Stomach smooth muscle (tissue), 2 donors: ENCODE measurements around the gene ERC2.

Experiments used
- H3K27ac ChIP-seq: one replicate; pipeline ENCODE4 v1.7.0; 2013; ENCODE audit warnings: mild to moderate bottlenecking, low read length, inconsistent platforms
- H3K27me3 ChIP-seq, 2 donors: one replicate each; pipeline ENCODE4 v1.7.0; 2013; ENCODE audit warnings: low read length in 2 of 2; ENCODE audit not compliant: insufficient read depth in 2 of 2, control insufficient read depth in 1 of 2
- H3K36me3 ChIP-seq, 2 donors: one replicate each; pipeline ENCODE4 v1.7.0; 2013; ENCODE audit warnings: low read length in 2 of 2; ENCODE audit not compliant: control insufficient read depth in 2 of 2, insufficient read depth in 2 of 2
- H3K4me1 ChIP-seq: one replicate; pipeline ENCODE4 v1.7.0; 2013; ENCODE audit warnings: low read length; ENCODE audit not compliant: control insufficient read depth, insufficient read depth
- H3K4me3 ChIP-seq, 2 donors: one replicate each; pipeline ENCODE4 v1.7.0; 2013; ENCODE audit warnings: low read length in 2 of 2
- H3K9ac ChIP-seq, 2 donors: one replicate each; pipeline ENCODE4 v1.7.0; 2013; ENCODE audit warnings: low read length in 2 of 2, mild to moderate bottlenecking in 1 of 2
- H3K9me3 ChIP-seq, 2 donors: one replicate each; pipeline ENCODE4 v1.7.0; 2013; ENCODE audit warnings: low read length in 2 of 2; ENCODE audit not compliant: control insufficient read depth in 2 of 2
- donor health status: healthy.
- donor health status: Pancreatic carcinoma.

ERC2 gene

GRCh38 chr3:56471771-56472170 is 3.5 kb upstream of the ERC2 start:
- H3K4me1 ChIP-seq = peaks cover 10% of the 10 kb centered on the region
- H3K4me3 ChIP-seq = no peak overlapping the region
- no peak overlapping the region for H3K9ac ChIP-seq
- no peak overlapping the region for H3K27ac ChIP-seq
- peaks cover 9 to 14% of the 10 kb centered on the region in 2 donors for H3K27me3 ChIP-seq
- H3K36me3 ChIP-seq = no peaks in the 10 kb centered on the region
- no peaks in the 10 kb centered on the region for H3K9me3 ChIP-seq

DNA sequence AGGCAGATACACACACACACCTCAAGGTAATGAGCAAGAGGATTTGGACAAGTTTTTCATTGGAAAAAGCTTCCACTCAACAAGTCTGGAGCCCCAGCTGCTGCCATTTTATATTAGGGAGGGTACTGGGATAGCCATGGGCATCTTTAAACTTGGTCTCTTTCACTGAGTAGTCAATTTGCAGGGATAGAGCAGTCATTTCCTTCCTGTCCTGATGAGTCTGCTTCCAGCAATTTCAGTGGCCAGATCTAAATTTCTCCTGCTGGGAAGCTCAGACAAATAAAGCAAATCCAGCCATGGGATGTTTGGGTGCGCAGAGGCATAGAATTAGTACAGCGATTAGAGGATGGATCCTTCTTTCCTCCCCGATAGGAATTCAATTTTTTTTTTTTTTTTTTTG is 874 bp upstream of the ERC2 start:
- Histone ChIP-seq H3K9me3 (no peaks in the 10 kb centered on the region), H3K27ac (no peak overlapping the region), H3K27me3 (peaks cover 11 to 25% of the 10 kb centered on the region in 2 donors), H3K4me3 (no peak overlapping the region), H3K4me1 (peaks cover 10% of the 10 kb centered on the region), H3K36me3 (no peaks in the 10 kb centered on the region), H3K9ac (no peak overlapping the region)

DNA sequence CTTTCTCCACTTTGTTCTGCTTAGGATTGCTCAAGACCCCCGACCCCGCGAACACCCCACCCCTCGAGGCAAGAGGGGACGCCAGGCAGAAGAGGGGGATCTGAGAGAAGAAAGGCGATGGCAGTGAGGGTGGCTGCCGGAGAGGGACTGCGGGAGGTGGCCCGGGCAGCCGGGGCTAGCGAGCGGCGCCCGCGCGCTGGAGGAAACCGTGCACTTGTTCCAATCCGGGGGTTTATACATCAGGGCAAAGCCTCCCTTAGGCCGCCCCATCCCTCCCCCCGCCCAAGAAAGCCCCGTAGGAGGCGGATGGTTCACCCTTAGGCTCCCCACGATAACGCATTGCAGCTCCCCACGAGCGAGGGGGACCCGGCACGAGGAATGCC is 475 bp downstream of the ERC2 start:
- Histone ChIP-seq H3K27me3 (peaks cover 11 to 20% of the 10 kb centered on the region in 2 donors), H3K4me3 (peak overlapping the region; percentile 38 to 61), H3K4me1 (peaks cover 10% of the 10 kb centered on the region), H3K9me3 (no peaks in the 10 kb centered on the region), H3K27ac (no peak overlapping the region), H3K9ac (no peak overlapping the region), H3K36me3 (no peaks in the 10 kb centered on the region)

DNA sequence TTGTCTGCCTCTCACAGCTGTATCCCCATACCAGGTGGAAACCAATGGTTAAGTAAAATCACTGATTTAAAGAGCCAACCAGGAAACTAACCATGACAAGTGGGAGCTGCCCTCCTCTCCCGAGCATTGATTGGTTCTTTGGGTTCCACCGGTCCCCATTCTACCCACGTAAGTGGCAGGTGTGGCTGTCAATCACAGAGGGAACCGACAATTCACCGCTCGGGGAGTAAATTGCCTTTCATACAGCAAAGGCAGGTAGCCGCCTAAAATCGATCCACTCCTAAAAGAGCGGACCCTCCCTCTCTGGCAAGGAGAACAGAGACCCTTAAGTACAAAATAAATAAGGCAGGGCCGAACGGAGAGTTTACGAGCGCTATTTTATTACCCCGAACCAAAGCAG is 1.2 kb downstream of the ERC2 start:
- no peaks in the 10 kb centered on the region for H3K36me3 ChIP-seq
- H3K9me3 ChIP-seq = no peaks in the 10 kb centered on the region
- peak overlapping the region in 1 of 2 donors; percentile 61 for H3K4me3 ChIP-seq
- H3K4me1 ChIP-seq = peaks cover 10% of the 10 kb centered on the region
- no peak overlapping the region for H3K9ac ChIP-seq
- H3K27ac ChIP-seq = no peak overlapping the region
- peaks cover 14 to 20% of the 10 kb centered on the region in 2 donors for H3K27me3 ChIP-seq

DNA sequence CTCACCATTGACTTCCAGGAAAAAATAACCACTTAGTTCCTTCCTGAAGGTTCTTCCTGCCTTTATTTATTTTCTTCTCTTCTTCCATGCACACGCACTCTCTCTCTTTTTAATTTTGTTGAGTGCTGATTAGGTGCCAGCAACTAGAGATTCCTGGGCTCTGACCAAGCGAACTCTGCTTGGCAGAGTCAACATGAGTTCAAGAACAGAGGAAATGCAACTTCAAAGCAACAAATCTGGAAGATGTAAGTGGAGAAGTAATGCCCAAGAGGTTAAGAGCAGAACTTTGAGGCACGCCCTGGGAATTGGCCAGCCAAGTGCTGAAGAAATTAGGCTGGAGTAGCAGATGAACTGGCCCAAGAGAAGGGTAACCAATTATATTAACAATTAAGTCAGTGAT is 8.5 kb downstream of the ERC2 start:
- H3K9me3 ChIP-seq = no peaks in the 10 kb centered on the region
- H3K9ac ChIP-seq = no peak overlapping the region
- H3K27me3 ChIP-seq = peaks cover 0 to 4% of the 10 kb centered on the region in 2 donors
- H3K4me1 ChIP-seq = no peaks in the 10 kb centered on the region
- no peak overlapping the region for H3K27ac ChIP-seq
- no peak overlapping the region for H3K4me3 ChIP-seq
- H3K36me3 ChIP-seq = no peaks in the 10 kb centered on the region

- Histone ChIP-seq H3K4me3 (no peak overlapping the region), H3K36me3 (no peaks in the 10 kb centered on the region), H3K9ac (no peak overlapping the region)
Observed at GRCh38 chr3:56459104-56459496, 9.2 kb downstream of the ERC2 start.

DNA sequence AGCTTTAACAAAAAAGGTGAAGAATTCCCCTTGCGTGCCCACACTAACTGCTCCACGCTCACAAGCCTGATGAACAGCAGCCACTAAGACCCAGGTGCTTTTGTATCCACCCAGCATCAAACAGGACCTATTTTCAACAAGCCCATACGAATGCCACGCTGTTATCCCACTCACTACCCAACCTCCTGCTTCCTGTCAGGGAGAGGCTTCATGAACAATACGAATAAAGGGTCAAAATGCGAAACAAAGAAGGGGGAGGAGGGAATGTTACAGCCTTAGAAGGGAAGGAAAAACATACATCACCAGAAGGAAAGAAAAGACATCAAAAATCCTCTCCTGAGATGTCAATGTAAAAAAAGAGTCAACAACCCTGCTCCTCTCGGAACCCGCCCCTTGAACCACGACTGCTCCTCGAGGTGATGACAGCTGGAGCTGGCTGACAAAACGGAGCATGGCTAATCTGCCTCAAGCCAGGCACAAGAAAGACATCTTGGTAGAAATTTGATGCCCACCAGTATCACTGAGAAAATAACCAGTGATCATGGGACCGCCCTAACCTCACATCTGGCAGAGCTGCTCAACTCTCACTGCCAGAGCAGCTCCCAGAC is 9.7 kb downstream of the ERC2 start:
- Histone ChIP-seq H3K9ac (no peak overlapping the region), H3K4me3 (no peak overlapping the region), H3K36me3 (no peaks in the 10 kb centered on the region), H3K9me3 (no peaks in the 10 kb centered on the region), H3K4me1 (no peaks in the 10 kb centered on the region), H3K27me3 (peaks cover 0 to 4% of the 10 kb centered on the region in 2 donors), H3K27ac (no peak overlapping the region)

More at GRCh38 chr3:56459104-56459496, 9.2 kb downstream of the ERC2 start:
- Histone ChIP-seq H3K27ac (no peak overlapping the region), H3K4me1 (no peaks in the 10 kb centered on the region), H3K9me3 (no peaks in the 10 kb centered on the region), H3K27me3 (peaks cover 0 to 4% of the 10 kb centered on the region in 2 donors)

GRCh38 chr3:56456117-56456516 is 12.2 kb downstream of the ERC2 start:
- no peak overlapping the region for H3K27ac ChIP-seq
- no peaks in the 10 kb centered on the region for H3K36me3 ChIP-seq

DNA sequence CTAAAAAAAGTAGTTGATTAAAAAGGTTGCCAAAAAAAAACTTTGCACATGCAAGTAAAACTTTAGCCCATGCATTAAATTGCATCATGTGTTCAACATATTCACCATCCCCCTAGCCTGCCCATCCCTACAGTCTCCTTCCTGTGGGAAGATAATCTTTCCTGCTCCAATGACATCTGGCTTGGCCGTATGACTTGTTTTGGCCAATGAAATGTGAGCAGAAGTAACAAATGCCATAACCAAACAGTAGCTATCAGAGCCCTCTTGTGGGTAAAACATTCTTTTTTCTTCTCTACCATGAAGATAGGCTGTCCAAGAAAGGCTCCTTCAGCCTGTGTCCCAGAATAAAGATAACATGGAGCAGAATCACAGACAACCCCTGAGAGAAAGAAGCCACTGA is 15.3 kb downstream of the ERC2 start:
- Histone ChIP-seq H3K36me3 (no peaks in the 10 kb centered on the region), H3K9ac (no peak overlapping the region), H3K4me1 (no peaks in the 10 kb centered on the region), H3K4me3 (no peak overlapping the region), H3K27ac (no peak overlapping the region), H3K27me3 (peaks cover 0 to 4% of the 10 kb centered on the region in 2 donors), H3K9me3 (no peaks in the 10 kb centered on the region)

More at GRCh38 chr3:56456117-56456516, 12.2 kb downstream of the ERC2 start:
- no peak overlapping the region for H3K4me3 ChIP-seq
- no peaks in the 10 kb centered on the region for H3K9me3 ChIP-seq
- H3K4me1 ChIP-seq = no peaks in the 10 kb centered on the region
- peaks cover 0 to 2% of the 10 kb centered on the region in 2 donors for H3K27me3 ChIP-seq
- H3K9ac ChIP-seq = no peak overlapping the region

DNA sequence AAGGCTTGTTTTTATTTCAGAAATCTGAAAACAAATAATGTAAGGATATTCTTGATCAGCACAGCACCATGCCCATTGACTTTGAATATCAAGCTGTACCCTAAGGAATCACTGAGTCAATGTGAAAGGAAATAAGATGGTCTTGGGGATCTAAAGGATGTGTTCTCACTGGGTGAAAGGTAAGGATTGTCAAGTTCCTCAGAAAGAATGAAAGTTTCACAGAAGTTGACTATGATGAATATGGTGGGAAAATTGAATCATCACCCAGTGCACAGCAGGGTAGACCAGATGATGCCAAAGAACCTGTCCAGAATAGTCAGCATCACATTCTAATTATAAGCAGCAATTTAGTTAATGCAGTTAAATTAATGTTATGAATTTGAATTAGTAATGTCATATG is 16.2 kb downstream of the ERC2 start:
- H3K27ac ChIP-seq = no peak overlapping the region
- no peak overlapping the region for H3K4me3 ChIP-seq
- no peak overlapping the region for H3K9ac ChIP-seq

DNA sequence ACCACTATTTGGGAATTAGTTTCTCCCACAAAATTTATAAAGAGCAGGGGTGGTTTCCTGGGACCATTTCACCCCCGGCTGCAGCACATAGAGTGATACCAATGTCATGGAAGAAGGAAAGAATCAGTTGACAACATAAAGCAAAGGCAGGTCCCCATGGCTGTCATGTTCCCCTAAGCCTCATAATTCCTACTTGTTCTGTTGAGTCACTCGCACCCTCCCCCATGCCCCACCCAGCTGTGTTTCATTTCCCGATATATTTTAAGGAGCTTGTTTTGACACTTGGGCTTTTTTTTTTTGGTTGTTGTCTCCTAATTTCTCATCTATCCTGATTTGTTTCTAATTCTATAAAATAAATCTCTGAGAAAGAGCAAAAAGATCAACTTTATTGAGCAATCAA is 24.9 kb downstream of the ERC2 start:
- no peaks in the 10 kb centered on the region for H3K4me1 ChIP-seq
- H3K27me3 ChIP-seq = peaks cover 0 to under 1% of the 10 kb centered on the region in 2 donors
- no peaks in the 10 kb centered on the region for H3K36me3 ChIP-seq
- H3K4me3 ChIP-seq = no peak overlapping the region
- H3K27ac ChIP-seq = no peak overlapping the region
- no peaks in the 10 kb centered on the region for H3K9me3 ChIP-seq
- H3K9ac ChIP-seq = no peak overlapping the region

More for the DNA sequence above, 16.2 kb downstream of the ERC2 start:
- no peaks in the 10 kb centered on the region for H3K9me3 ChIP-seq
- peaks cover 0 to 4% of the 10 kb centered on the region in 2 donors for H3K27me3 ChIP-seq
- H3K36me3 ChIP-seq = no peaks in the 10 kb centered on the region
- no peaks in the 10 kb centered on the region for H3K4me1 ChIP-seq
